ENCODE results near the gene RRBP1.

RRBP1 gene

DNA sequence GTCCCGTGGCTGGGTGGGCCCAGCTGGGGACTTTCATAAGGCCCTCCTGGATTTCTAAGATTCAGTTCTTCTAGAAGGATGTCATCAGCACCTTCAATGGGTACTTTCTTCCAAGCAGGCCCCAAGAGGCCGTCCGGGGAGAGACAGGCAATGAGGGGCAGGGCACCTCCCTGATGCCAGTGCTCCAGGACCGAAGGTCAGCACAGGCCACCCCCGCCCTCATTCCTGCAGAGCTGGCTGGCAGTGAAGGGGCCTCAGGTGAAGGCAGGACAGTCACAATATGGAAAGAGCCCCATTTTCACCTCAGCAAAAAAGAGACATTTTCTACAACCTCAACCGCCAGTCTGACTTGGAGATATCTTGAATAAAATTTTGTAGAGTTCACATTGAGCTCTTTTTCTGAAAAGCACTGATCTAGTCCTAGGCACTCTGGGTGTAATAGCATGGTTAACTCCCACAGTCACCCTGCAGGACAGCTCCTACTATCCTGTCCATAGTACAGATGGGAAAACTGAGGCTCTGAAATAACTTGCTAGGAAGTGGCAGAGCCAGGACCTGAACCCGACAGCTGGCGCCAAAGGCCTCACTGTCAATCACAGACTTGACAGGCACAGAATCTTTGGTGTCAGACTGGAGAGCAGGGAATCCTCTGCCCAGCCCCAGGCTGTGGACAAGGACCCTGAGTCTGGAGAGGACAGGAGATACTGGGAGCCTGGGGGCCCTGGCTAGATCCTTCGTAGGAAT, 50.3 kb downstream of the RRBP1 start:
- DNase-seq: no peak

DNA sequence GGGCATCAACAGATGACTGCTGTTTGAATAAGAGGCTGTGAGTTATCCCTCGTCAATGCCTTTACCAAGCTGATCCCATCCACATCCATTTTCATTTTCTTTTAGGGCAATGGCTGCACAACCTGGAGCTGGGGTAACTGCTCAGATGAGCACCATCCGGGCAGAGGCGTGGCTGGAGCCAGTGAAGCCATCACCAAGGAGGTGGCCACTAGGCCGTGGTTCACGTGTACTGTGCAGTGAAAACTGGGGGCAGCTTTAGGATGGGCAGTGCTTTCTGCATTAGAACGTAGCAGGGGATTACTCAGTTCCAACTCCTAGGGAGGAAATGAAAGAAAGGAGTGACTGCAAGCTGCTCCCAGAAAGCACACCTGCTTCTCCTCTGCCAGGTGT, 51.2 kb downstream of the RRBP1 start:
- DNase-seq: no peak

DNA sequence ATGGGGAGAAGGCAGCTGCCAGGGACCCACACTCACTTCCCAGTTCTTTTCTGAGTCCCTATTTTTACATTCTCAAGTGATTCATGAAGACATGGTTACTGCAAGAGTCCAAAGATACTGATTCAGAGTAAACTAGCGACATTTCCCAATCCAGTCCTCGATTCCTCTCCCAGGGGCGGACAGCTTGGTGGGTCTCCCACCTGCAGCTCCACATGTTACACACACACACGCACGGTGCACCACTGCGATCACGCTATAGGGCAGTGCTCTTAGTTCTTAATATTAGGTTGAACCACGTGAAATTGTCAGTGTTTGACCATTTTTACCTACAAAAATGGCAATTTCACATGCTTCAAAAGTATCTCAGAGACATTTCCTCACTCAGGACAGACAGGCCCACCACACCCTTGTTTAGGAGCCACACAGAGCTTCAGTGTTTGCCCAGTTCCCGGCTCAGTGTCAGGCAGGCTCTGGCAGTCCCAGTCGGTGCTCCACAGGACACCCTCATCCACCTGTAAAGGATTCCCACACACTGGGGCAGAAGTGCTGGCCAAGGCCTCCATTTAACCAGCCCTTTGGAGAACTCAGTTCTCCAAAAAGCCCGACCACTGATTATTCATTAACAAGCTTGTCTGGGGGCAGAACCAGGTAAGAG, 51.8 kb downstream of the RRBP1 start:
- DNase-seq: no peak

DNA sequence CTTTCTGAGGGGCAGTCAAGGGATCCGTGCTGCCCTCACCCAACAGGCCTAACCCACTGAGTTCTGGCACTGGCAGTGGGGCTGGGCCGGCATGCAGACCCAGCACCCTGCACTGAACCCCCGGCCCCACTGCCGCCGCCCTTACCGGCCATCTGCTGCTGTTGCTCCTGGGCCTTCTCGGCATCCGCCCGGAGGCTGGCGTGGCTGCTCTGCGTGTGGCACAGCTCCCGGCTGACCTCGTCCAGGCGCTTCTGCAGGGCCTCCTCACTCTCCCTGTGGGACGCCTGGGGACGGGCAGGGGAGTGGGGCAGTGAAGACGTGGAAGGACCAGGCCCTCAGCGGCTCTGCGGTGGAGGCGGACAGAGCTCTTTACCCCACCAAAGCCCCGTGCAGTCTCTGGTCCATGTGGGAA, 52.4 kb downstream of the RRBP1 start:
- no peak for DNase-seq

DNA sequence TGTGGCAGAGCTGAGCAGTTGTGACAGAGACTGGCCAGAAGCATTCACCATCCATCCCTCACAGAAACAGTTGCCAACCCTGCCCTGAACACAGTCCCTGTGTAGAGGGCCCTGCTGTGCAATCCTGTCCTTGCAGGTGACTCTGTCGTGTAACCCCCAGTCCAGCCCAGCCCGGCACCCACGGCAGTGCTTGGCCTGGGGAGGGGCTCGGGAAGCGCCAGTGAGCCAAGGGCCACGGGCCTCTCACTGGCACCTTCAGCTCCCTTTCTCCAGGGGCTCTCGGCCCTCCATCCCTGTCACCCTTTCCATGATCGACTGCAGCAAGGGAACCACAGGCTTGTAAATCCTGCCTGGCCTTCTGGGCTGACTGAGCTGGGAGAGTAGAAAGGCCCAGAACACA, 53.0 kb downstream of the RRBP1 start:
- no peak for DNase-seq

DNA sequence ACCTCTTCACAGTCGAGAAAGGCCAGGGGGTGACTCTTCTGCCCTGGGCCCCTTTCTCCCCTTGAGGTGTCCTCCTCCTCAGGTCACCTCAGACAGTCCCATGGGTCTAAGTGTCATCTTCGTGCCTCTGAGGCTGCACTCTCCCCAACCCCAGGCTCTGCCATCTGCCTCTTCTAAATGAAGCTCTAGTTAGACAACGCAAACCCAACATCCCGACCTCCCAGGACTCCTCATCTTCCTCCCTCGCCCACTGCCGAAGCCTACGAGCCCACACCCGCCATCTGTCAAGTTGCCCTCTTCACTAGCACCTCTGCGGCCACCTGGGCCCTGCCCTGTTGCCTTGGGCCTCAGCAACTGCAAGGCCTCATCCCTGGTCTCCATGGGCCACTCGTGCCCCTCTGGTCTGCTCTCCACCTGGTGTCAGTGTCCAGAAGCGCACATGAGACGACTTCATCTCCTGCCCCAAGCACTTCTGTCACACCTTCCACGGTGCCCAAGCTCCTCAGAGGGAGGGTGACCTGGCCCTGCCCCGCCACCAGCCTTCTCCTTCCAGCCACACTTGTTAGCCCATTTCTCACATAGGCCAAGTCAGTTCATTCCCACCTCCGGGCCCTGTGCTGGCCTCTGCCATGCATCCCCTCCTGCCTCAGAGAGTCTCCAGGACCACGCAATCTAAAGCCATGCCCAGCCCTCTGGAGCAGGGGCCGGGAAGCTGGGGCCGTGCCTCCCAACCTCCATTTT, 53.8 kb downstream of the RRBP1 start:
- no peak for DNase-seq

DNA sequence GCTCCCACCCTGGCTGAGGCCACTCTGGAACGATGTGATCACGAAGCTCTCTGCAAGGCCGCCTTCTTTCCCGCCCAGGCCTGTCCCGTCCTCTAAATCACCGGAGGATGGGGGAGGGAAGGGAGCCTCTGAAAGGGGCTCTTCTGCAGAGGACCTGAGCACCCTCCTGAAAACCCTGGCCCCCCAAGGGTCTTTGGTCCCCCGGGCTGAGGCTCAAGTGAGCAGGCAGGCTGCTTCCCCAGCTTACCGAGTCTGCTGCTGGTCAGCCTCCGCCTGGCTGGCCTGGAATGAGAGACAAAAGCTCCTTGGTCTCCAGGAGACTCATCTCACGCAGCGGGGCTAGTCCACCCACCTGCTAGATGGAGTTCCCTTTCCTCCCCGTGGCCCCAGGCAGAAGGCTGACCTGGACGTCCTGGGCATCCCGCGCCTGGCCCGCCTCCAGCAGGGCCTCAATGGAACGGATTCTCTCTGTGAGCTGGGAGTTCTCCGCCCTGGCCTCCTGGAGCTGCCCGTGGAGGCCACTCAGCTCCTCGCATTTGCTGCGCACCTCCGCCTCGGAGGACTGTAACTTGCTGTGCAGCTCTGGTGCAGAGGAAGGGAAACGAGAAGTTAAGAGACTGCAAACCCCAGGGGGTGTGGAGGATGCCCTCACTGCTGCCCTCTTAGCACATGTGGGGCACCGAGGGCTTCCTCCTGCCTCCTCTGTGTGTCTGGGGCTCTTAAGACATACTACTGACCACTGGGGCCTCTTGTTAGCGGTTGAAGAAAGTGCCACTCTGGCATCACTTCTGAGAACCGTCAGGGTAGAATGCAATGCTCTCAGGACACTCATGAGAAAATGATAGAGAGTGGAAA, 54.7 kb downstream of the RRBP1 start:
- DNase-seq: no peak

DNA sequence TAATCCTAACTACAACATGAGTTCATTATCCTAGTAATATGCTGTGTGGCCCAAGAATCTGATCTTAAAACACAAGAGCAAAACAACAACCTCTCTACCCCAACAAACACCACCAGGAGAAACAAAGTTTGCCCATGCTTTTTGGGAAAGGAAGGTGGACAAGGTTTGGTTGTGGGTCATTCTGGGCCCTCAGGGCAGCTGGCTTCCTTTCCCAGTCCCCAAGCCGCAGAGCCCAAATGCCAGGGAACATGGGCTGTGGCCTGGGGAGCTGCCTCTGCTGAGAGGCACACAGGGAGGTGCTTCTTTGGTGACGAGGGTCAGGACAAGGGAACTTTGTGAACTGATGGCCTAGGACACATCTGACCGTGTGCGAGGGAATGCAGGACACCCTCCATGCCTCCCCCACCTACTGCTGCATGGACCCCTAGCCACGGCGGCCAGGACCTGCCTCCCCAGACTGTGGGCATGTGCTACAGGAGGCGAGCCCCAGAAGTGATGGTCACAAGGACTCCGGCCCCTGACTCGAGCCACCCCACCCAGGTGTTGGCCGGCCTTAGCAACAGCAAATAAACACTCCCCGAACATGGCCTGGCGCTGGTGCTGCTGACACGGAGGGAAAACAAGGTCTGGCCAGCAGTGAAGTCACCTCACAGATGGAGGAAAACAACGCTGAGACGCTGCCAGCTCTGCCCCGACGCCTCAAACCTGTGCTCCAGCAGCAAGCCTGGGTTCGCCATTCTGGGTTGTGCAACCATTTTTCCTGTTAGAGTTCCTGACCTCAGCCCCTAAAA, 55.6 kb downstream of the RRBP1 start:
- DNase-seq: no peak

DNA sequence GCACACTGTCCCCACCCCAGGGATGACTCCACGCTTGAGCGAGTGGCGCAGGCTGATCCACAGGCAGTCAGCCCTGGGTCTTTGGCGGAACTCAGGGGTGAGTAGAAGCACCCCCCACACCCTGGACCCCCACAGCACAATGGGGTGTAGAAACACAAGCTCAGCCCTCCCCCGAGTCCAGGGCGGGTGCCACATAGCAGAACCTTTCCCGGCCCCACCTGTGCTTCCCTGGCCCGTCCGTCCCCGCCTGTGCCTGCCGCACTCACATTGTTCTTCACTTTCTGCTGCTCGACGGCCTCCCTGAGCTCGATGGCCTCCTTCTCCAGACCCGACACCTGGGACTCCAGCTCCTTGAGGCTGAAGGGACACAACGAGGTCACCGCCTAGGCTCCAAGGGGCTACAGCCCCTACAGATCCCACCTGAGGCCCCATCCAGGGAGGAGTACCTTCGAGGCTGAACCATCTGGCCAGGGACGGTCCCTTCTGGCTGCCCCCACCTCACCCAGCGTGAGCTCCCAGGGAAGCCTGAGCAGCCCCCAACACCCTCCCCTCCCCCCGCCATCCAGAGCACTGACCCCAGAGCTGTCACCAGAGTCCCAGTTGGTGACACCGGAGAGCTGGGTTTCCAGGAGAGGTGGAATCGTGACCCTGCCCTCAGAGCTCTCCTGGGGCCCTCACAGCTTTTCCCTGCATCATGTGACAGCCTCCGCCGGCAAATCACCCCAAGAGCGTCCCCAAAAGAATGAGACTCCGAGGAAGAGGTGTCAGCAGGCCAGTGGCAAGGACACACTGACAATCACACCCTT, 56.6 kb downstream of the RRBP1 start:
- DNase-seq: no peak

DNA sequence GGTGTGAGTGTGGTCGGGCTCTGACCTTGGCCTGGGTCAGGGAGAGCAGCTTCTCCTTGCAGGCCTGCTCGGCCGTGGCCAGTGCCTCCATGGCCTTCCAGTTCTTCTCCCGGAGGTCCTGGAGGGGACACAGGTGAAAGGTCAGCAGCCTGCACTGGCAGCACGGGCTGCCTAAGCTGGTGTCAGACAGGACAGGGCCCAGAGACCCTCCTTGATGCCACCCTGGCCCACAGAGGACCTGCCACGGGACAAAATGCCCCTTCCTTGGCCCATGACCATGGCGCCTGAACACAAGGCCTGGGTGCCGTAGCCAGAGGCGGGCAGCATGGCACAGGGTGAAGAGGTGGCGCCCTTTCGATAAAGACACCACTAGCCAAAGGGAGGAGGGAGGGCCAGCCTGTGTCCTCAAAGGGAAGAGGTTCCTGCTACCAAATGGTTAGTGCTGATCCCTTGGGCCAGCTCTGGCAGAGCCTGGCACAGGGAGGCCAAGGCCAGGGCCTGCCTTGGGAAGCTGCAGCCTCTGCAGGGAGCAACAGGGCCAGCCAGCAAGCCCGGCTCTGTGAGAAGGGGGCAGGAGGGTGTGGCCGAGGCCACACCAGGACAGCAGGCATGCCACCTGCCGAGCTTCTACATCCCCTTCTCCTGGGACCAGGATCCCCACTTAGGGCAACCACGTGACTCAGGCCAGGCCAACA, 57.3 kb downstream of the RRBP1 start:
- DNase-seq: no peak

DNA sequence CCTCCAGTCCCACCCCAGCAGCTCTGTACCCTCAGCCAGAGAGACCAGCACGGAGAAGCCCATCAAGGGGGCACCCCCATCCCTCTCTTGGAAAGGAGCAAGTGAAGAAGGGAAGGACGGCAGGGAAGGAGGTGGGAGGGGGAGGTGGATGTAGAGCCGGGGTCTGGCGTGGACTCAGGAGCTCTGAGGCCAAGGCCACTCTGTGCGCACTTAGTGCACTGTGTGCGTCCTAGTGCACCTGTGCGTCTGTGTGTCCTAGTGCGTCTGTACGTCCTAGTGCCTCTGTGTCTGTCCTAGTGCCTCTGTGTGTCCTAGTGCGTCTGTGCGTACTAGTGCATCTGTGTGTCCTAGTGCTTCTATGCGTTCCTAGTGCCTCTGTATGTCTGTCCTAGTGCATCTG, 58.0 kb downstream of the RRBP1 start:
- DNase-seq: no peak

DNA sequence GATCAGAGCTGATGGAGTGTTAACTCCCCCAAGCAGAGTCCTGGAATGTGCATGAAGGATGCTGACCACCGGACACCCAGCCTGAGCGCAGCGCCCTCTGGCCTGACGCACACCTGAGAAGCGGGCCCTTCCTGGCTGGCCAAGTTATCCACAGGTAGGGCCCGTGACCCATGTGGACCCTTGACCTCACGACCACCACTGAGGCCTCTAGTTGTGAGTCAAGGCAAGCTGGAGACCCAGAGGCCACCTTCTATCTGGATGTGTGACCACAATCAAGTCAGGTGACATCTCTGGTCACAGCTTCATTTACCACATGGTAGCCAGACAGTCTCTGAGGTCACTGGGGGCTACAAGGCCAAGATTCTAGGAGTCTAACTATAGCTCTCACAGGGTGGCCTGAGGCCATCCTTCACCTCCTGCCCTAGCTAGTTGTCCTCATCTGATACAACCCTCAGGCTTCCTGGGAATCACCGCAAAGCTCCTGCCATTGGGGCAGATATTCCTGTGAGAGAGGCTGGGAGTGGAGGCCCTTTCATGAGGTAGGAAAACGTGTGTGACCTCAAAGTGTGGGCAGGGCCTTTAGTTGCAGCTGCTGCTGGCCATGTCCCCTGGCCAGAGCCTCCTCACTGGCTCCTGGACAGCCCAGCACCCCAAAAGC, 59.1 kb downstream of the RRBP1 start:
- no peak for DNase-seq

DNA sequence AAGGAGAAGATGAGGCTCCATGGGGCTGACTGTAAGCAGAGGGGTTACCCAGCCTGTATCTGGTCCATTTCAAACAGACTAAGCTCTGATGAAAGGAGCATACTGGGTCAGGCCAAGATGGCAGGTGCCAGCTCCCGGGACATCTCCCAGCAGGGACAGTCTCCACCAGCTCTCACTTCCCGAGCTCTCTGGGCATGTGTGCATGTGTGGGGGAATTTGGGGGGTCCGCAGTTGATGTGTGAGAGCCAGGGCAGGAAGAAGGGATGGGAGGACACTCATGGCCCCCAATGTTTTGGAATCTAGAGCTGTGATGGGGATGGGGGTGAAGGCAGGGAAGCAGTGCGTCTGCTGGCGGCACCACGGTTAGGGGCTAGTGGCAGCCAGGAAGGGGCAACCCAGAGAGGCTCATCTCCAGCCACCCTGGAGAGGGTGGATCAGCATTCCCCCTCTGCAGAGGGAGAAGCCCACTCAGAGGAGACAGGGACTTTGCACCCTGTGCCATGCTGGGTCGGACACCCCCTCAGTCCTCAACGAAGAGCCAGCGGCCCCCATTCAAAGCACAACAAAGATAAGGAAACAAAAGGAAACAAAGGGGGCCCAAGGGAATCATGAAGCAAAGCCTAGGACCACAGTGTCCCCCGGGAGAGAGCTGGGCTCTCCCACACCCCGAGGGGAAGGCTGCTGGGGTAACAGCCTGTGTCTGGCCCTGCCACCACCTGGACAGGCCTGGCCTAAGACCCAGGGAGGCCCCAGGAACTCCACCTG, 59.8 kb downstream of the RRBP1 start:
- DNase-seq: no peak

DNA sequence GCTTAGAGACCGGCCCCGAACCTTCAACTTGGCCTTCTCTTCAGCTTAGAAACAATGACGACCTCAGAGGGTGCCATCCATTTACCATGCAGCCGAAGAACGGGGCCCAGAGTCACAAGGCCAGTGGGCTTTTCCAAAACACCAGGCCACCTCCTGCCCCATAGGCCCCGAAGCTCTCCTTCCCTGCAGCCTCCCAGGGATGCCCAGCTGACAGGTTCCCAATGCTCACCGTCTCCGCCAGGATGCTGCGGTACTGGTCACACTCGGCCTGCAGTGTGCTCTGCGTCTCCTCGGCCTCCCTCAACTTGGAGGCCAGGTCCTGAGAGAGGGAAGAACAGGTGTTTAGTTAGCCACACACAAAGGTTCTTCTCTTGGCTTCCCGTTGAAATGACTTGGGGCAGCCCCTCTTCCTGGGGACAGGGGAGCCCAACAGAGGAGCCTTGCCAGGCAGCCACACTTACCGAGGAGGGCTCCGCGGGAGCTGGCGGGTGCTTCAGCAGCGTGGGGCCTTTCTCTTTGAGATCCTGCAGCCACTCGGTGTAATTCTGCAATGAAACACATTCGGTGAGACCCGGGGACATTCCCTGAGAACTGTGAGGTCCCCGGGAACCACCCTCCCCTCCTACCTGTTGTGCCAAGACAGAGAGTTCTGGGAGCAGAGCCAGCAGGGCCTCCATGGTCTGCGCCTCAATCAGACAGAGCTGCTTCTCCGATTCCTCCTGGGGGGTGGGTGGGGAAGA, 60.6 kb downstream of the RRBP1 start:
- no peak for DNase-seq

DNA sequence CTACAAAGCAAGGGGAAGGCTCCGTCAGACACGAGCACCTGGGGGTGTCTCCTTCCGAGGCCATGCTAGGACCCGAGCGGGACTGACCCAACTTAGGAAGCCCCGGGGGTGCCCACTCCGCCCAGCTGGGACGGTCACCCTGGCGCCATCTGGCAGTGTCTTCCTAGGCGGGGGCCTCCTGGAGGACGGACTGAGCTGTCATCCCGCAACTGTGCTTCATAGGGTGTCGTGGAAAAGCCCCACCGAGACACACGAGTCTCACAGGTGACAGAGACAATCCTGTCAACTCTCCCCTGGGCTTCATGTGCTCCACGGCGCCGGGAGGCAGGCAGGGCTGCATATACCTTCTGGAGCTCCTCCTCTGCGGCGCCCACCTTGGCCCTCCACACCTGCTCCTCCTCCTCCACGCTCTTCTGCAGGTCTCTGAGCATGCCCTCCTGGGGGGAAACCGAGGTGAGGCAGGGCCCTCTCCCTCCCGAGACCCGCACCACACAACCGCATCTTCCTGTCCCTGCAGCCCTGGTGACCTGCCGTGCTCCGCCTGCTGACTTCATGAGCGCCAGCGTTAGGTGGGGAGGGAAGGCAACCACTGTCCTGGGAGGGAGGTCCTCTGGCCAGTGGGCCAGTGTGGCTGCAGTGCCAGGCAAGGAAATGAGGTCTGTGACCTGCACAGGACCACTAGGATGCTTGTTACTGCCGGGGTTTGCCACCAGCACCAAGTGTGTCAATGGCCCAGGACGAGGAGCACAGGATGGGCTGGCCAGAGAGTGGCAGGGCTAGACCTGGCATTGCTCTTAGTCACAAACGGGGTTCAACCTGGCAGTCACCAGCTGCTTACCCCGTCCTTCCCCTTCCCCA, 61.4 kb downstream of the RRBP1 start:
- DNase-seq: no peak

DNA sequence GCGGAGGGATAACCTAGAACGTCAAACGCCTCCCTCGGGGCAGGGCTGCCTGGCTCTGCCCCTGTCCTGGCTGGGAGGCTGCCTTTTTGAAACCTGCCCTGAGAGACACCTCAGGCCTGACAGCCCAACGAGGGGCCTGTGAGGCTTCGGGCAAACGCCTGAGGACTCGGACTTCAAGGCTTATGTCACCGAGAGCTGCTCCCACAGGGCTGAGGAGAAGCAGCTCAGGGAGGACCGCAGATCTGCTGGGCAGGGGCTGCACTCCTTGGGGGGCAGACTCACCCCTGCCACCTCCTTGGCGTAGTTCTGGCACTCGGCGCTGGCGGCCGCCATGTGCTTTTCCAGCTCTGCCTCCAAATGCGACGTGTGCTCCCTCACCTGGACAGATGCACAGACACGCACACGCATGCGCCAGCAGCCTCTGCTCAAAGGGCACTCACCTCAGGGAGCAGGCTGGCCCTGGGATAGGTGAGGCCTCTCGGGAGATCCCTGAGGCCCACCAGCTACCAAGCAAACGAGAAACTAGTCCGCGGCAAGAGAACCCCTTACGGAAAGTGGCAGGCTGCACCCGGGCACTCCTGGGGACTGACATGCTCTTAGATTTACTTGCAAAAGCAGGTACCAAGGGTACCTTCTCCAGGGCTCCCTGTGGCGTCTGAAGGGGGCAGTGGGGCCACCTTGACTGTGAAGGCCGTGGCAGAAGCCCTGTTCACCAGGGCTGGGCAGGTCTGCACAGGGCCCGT, 62.5 kb downstream of the RRBP1 start:
- DNase-seq: no peak

DNA sequence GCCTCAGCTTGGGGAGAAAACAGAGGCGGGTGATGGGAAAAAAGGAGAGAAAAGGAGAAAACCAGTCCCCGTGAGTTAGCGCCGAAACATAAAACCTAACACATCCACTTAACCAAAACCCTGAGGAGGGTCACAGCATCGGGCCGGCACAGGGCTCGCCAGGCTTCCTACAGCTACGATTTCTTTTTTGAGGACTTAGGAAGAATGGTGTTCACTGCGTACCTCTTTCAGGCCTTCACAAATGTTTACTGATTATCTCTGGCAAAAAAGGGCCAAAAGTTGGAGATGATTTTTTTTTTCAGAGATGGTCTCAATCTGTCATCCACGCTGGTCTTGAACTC, 63.4 kb downstream of the RRBP1 start:
- DNase-seq: no peak

All from effector CD8-positive, alpha-beta T cell (primary cell).